HL-60/S4 (cell line): ENCODE results near the gene OGDH.

Source experiments
- in situ Hi-C: fragments of 300-500 bp; cut with MboI; formaldehyde crosslinking; loops from 2 replicates; pipeline ENCODE4 v1.14.3; 2022; ENCODE audit warnings: low sequenced_read_pairs

The OGDH gene

DNA sequence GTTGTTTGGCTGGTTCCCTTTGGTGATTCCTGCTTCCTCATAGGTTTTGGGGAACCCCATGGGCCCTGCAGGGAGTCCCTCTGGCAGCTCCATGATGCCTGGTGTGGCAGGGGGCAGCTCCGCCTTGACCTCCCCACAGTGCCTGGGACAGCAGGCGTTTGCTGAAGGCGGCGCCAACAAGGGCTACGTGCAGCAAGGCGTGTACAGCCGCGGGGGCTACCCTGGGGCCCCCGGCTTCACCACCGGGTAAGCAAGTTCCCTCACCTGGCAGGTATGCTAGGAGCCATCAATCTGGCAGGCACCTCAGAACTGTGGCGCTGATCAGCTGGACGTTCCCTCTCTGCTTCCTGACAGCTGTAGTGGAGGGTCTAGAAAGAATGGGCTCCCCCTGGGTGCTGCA, 150.5 kb downstream of the OGDH start:
- in situ Hi-C loops, result no loop called here

DNA sequence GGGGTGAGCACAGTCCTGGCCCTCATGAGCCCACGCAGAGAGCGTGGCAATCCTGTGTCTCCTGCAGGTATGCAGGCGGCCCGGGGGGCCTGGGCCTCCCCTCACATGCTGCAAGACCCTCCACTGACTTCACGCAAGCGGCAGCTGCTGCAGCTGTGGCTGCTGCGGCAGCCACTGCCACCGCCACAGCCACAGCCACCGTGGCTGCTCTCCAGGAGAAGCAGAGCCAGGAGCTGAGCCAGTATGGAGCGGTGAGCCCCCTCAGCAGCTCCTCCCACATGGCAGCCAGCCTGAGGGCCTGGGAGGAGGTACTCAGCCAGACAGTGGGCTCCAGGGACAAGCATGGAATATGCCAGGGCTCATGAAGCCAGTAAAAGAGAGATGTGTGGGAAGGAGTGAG, 150.9 kb downstream of the OGDH start:
- in situ Hi-C loops, result no loop called here

DNA sequence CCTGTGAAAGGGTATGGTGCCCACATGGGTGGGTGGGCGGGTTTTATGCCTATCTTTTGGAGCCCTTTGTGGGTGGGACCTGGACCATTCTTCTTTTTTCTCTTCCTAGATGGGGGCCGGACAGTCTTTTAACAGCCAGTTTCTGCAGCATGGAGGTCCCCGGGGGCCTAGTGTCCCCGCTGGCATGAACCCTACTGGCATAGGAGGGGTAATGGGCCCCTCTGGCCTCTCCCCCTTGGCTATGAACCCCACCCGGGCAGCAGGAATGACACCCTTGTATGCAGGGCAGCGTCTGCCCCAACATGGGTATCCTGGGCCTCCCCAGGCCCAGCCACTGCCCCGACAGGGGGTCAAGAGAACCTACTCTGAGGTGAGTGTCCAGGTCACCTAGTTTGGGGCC, 151.3 kb downstream of the OGDH start:
- in situ Hi-C loops, result no loop called here
